GM19023 (cell line): Measurements from ENCODE around the gene PSTPIP2.
"Not testable (repeated sequence)": the region's sequence is repeated elsewhere in the genome, so short reads cannot be mapped to it uniquely, and the experiment has no call there.

Experiments used
- ATAC-seq: cut with Tn5 transposase; IDR thresholded peaks from one replicate; pipeline ENCODE4 v1.9.1; 2021; ENCODE audit warnings: mild to moderate bottlenecking, moderate library complexity; ENCODE audit not compliant: unreplicated experiment

The PSTPIP2 gene

DNA sequence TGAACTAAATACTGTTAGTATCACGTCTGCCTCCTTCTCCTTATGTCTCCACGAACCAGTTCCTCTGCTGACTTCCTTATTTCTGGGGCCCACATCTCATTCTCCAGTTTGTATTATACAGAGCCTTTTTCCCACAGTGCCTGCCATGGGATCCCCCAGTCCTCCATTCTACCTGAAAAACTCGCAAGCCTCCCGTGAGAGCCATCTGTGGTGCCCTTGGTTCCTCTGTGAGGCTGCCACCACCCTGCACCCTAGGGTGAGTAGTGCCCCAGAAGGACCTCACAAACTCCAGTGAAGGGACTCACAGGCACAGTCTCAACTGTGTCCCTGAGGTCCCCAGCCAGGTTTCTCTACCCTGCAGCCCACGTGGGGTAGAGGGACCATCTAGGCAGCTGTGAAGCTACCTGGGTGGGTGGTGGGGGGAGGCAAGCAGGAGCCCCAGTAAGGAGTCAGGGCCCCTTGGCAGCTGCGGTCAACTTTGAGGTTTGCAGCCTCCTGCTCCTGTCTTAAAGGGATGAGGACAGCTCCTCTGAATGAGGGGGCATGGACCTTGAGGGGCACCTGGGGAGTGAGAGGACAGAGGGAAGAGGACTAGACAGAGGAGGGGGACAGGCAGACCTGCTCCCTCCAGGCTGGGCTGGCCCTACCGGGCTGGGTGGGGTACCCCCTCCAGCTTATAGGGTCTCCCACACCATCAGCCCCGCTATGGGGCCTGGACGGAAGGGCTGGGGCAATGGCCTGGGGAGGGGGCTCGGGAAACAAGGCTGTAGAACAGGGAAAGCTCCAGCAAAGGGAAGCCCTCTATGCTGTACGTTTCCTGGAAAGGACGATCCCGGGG is 1.0 kb downstream of the PSTPIP2 start:
- ATAC-seq = no peak

DNA sequence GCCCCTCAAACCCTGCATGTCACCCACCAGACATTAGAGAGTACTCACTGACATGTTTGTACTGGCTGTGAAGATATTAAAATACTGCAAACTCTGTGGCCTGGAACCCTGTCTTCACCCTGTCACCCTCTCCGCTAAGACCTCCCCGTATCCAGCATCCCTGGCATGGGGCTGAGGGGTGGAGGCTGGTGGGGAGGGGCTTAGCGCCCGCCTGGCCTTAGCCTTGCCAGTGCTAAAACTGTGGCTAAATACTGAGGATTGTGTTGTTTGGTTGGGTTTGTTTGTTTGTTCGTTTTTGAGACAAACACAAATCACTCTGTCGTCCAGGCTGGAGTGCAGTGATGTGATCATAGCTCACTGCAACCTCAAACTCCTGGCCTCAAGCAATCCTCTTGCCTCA is 1.8 kb downstream of the PSTPIP2 start:
- ATAC-seq = no peak

GRCh38 chr18:46069524-46069923 is 2.5 kb downstream of the PSTPIP2 start:
- no peak for ATAC-seq

DNA sequence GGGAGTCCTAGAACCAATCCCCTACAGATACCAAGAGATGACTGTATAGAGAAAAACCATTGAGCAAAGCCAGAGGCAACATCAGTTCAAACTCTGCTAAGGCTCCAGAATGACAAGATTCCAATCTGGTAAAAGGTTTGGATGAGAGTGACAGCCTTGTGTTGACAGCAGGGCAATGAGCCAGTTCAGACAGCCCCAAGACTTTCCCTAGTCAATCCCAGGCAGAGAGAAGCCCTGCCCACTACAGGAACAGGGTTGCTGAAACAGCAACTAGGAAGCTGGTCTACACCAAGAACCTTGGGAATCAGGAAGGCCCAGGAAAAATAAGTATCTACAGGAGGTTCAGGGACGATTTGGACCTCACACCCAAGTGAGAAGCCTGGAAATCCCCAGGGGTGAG is 3.3 kb downstream of the PSTPIP2 start:
- ATAC-seq = no peak

- ATAC-seq = no peak
Observed at GRCh38 chr18:46067438-46068007, 4.5 kb downstream of the PSTPIP2 start.

- ATAC-seq = no peak
Observed at GRCh38 chr18:46062781-46063180, 9.3 kb downstream of the PSTPIP2 start.

DNA sequence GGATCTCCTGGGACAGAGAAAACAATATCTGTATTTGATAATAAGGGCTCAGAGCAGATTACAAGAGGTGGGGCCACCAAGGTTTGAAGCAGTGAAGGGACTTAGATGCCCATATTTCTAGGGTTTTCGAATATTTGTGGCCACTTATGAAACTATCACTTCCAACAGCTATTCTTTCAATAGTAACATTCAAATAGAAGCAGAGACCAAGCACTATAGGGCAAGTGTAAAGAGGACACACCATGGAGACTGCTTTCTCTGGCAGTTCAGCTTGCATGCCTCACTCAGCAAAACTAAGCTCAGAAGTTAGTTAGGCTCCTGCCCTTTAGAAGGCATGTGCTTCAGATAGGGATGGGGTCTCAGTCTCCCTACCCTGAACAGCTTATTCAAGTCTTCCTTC is 10.3 kb downstream of the PSTPIP2 start:
- no peak for ATAC-seq

- no peak for ATAC-seq
Observed at GRCh38 chr18:46061387-46061786, 10.7 kb downstream of the PSTPIP2 start.

- ATAC-seq = no peak
Observed at GRCh38 chr18:46060359-46060841, 11.7 kb downstream of the PSTPIP2 start.

- no peak for ATAC-seq
Observed at GRCh38 chr18:46055838-46056230, 16.2 kb downstream of the PSTPIP2 start.

DNA sequence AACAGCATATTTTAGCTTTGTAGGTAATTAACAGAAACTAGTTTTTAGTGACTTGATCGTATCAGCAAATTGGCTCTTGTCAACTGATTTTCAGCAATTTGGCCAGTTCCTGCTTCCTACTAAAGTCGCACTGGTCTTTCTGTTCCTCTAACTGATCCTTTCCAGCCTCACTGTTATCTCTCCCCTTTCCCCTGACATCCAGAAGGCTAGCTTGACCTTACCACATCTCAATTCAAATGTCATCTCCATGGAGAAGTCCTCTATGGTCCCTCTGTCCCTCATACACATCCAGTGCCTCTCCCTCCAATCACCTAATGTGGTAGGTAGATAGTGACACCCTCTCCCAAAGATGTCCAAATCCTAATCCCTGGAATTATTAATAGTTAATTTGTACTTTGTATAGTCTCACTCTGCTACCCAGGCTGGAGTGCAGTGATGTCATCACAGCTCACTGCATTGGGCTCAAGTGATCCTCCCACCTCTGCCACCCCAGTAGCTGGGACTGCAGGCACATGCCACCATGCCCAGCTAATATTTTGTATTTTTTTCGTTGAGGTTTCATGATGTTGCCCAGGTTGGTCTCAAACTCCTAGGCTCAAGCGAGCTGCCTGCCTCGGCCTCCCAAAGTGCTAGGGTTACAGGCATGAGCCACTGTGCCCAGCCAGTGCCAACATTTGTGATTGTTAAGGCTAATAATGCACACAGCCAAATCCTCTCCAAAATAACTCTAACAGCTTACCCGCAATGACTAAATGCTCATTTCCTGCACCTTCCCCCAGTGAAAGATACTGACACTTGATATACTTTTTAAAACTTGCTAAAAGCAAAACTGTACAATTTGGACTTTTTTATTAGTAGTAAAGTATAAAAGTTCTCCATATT is 16.9 kb downstream of the PSTPIP2 start:
- no peak for ATAC-seq

DNA sequence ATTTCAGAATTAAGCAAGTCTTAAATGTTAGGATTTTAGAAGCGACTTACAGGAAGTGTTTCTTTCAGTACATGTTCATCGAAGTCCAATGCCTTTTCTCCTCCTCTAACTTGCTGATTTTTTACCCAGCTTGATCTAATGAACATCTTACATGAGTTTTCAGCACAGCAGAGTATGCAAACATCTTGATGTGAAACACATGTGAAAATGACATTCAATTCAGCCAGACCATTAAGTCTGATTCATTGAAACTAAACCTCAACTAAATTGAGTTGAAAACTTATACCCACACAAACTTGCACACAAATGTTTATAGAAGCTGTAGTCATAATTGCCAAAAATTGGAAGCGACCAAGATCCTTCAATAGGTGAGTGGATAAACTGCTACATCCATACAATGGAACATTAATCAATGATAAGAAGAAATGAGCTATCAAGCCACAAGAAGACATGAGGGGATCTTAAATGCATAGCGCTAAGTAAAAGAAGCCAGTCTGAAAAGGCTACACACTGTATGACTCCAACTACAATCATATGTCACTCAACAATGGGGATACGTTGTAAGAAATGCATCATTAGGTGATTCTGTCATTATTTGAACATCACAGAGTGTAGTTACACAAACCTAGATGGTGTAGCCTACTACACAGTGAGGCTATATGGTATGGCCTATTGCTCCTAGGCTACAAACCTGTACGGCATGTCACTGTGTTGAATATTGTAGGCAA is 18.5 kb downstream of the PSTPIP2 start:
- ATAC-seq = no peak

DNA sequence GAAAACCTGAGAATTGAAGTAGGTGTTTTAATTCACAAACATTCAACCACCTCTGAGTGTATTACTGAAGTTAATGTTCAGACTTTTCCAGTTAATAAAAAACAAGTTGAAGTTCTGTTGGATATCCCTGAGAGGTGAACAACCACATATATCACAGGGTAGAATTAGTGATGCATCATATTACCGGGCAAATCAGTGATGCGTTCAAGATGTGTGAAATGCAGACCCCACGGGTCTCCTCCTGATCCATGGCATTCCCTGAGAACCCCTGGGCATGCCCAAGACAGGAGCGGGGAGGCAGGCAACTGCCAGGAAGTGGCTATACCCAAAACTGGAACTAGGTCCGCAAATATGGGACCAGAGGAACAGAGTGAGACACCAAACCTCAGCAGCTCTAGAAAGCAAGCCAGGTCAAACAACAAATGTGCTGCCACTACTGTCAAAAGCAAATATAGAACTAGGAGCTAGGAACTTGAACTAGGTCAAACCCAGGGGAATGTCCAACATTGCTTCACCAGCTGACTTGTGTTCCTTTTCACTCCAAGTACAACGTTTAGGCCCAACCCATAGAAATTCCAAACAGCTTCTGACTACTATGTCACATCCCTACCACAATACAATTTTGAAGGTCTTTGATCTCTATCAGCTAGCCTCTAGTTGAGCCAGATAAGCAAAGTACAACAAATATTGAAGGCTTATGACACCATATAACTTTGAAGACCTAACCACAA is 20.2 kb downstream of the PSTPIP2 start:
- ATAC-seq = no peak

- no peak for ATAC-seq
Observed at GRCh38 chr18:46050268-46050667, 21.8 kb downstream of the PSTPIP2 start.

- ATAC-seq = no peak
Observed at GRCh38 chr18:46048641-46049040, 23.4 kb downstream of the PSTPIP2 start.

DNA sequence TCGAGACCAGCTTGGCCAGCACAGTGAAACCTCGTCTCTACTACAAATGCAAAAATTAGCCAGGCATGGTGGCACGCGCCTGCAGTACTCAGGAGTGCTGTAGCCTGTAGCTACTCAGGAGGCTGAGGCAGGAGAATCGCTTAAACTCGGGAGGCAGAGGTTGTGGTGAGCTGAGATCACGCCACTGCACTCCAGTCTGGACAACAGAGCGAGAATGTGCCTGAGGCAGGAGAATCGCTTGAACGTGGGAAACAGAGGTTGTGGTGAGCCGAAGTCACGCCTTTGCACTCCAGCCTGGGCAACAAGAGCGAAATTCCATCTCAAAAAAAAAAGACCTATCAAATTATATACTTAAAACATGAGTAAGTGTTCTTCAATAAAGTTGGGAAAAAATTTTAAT is 24.7 kb downstream of the PSTPIP2 start:
- not testable (repeated sequence) for ATAC-seq

- no peak for ATAC-seq
Observed at GRCh38 chr18:46046688-46047087, 25.4 kb downstream of the PSTPIP2 start.

DNA sequence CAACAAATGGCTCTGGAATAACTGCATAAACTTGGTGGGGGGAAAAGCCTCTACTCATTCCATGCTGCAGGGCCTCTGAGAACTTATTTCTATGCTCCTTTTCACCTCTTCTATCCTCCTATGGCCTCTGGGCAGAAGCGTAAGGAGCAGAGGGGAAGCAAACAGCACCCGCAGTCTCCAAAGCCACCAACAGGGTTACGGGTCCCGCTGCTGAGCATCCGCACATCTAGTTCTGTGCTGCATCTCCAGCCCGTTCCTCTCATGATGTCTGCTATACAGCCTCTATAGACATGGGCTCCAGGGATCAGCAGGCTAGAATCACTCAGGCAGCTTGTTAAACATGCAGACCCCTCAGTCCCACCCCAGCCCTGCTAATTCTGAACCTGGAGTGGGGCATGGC is 25.9 kb downstream of the PSTPIP2 start:
- no peak for ATAC-seq

- no peak for ATAC-seq
Observed at GRCh38 chr18:46042571-46043123, 29.4 kb downstream of the PSTPIP2 start.

GRCh38 chr18:46040747-46041104 is 31.3 kb downstream of the PSTPIP2 start:
- no peak for ATAC-seq
